Colonic mucosa (tissue), 4 donors: ENCODE data around the gene RNF187. TPM values are rescaled to one million over a fixed set of nuclear protein-coding genes. Genes with fewer than 3 reads are reported as not detected.

Experiments
- DNase-seq: peaks from one replicate; pipeline ENCODE4 v3.0.0-alpha.2; 2020
- H3K27ac ChIP-seq: fragments of 200-600 bp; one replicate; pipeline ENCODE4 v1.8.0; 2021
- H3K27me3 ChIP-seq: fragments of 200-600 bp; one replicate; pipeline ENCODE4 v1.8.0; 2021
- H3K36me3 ChIP-seq: fragments of 200-600 bp; one replicate; pipeline ENCODE4 v1.8.0; 2021
- H3K4me1 ChIP-seq: fragments of 200-600 bp; one replicate; pipeline ENCODE4 v1.8.0; 2021; ENCODE audit warnings: mild to moderate bottlenecking
- H3K4me3 ChIP-seq: fragments of 200-600 bp; one replicate; pipeline ENCODE4 v1.8.0; 2021
- H3K9ac ChIP-seq, 2 donors: one replicate each; pipeline ENCODE4 v1.7.0; 2013; ENCODE audit warnings: control low read depth in 2 of 2, low read depth in 2 of 2, low read length in 2 of 2
- H3K9me3 ChIP-seq: fragments of 200-600 bp; one replicate; pipeline ENCODE4 v1.8.0; 2021
- CTCF ChIP-seq: fragments of 200-600 bp; IDR thresholded peaks from one replicate; pipeline ENCODE4 v1.8.0; 2022; ENCODE audit warnings: antibody characterized with exemption, mild to moderate bottlenecking
- intact Hi-C: fragments of 100-400 bp; cut with DNase I; formaldehyde crosslinking; loops from one replicate; pipeline ENCODE4 v1.14.1; 2022
- total RNA-seq, 2 donors: library from RNA; stranded (reverse); fragmentation: NEBNext Ultra II Directional in 1 of 2; extraction: Animal tissue kit (Norgen Biotek cat#: 25700) in 1 of 2; gene quantifications; one replicate each; pipeline ENCODE4 v1.2.1, GENCODE V29; 2021
- donor health status: healthy.
- donor health status: DM: no; HTN: no; CAD: no.
- donor health status: DM: no; HTN: no; CAD: no.

RNF187 gene
- total RNA-seq, 2 donors from 2014 or later, result 84.5 to 97.5 TPM

- intact Hi-C loops, result no loop called here
These were observed 8.9 kb upstream of the RNF187 start for GRCh38 chr1:228478326-228478725.

GRCh38 chr1:228478912-228479711 lies 8.1 kb upstream of the RNF187 start:
- Histone ChIP-seq H3K4me3 (no peak overlapping the region), H3K4me1 (no peaks in the 10 kb centered on the region), H3K9me3 (no peaks in the 10 kb centered on the region), H3K36me3 (no peaks in the 10 kb centered on the region), H3K9ac (no peak overlapping the region), H3K27me3 (no peaks in the 10 kb centered on the region), H3K27ac (peak overlapping the region; percentile 3)
- TF ChIP-seq CTCF, result no peak
- intact Hi-C loops, result no loop called here
- DNase-seq, result no peak

More at GRCh38 chr1:228478326-228478725, 8.9 kb upstream of the RNF187 start:
- no peaks in the 10 kb centered on the region for H3K27me3 ChIP-seq
- no peak overlapping the region for H3K9ac ChIP-seq
- no peaks in the 10 kb centered on the region for H3K9me3 ChIP-seq
- no peak for DNase-seq
- no peaks in the 10 kb centered on the region for H3K36me3 ChIP-seq
- H3K27ac ChIP-seq, result no peak overlapping the region
- no peak for TF ChIP-seq CTCF
- no peak overlapping the region for H3K4me3 ChIP-seq
- no peaks in the 10 kb centered on the region for H3K4me1 ChIP-seq

DNA sequence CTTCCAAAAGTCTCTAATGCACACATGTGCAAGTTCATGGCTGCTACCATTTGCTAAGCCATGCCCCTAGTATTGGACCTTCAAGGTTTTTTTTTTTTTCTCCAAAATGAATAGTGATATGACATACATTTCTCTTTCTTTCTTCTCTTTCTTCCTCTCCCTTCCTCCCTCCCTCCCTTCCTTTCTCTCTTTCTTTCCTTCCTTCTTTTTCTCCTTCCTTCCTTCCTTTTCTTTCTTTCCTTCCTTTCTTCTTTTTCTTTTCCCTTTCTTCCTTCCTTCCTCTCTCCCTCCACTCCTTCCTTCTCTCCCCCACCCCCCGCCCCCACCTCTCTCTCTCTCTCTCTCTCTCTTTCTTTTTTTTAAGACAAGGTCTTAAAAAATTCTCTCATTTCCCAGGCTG lies 3.4 kb upstream of the RNF187 start:
- H3K4me3 ChIP-seq, result no peak overlapping the region
- no peak for TF ChIP-seq CTCF
- no peaks in the 10 kb centered on the region for H3K36me3 ChIP-seq
- no peaks in the 10 kb centered on the region for H3K27me3 ChIP-seq
- H3K27ac ChIP-seq, result no peak overlapping the region
- peaks cover 4% of the 10 kb centered on the region for H3K4me1 ChIP-seq
- intact Hi-C loops, result no loop called here
- no peaks in the 10 kb centered on the region for H3K9me3 ChIP-seq
- H3K9ac ChIP-seq, result no peak overlapping the region
- no peak for DNase-seq

DNA sequence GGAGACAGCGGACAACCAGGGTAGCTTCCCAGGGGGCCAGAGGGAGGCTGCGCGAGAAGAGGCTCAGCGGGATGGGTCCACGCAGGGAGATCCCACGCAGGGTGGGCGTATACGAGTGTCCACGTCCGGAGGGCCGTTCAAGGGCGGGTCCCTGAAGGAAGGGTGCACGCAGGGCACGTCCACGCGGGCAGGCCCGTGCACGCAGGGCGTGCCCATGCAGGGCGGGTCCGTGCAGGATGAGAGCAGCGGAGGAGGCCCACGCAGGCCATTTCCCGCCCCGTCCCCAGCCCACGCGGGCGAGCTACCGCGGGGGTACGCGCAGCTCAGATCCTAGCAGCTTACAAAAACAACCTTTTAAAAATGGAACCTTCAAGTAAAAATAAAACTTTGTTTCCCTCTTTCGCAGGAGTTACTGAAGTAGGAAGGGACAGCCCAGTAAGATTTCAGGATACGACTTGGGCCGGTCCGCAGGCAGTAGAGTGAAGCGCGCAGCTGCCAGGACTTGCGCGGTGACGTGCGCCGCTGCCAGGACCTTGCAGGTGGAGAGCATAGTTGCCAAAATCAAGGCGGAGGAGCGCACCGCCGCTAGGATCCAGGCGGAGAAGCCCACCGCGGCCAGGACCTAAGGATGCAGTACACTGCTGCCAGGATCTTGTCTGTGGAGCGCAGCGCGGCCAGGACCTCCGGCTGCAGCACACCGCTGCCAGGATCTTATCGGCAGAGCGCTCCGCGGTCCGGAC lies 416 bp upstream of the RNF187 start:
- Histone ChIP-seq H3K4me3 (peak overlapping the region; percentile 61), H3K9ac (peak overlapping the region; percentile 77 to 98), H3K27ac (peak overlapping the region; percentile 94), H3K9me3 (no peaks in the 10 kb centered on the region), H3K36me3 (no peaks in the 10 kb centered on the region), H3K27me3 (no peaks in the 10 kb centered on the region), H3K4me1 (peaks cover 4% of the 10 kb centered on the region)
- intact Hi-C loops, result no loop called here
- TF ChIP-seq CTCF, result no peak
- DNase-seq, result peak; percentile 56

GRCh38 chr1:228488125-228488817 lies 1.1 kb downstream of the RNF187 start:
- DNase-seq, result no peak
- Histone ChIP-seq H3K9me3 (no peaks in the 10 kb centered on the region), H3K4me3 (peak overlapping the region; percentile 61), H3K9ac (peak overlapping the region; percentile 78 to 98), H3K27ac (no peak overlapping the region), H3K27me3 (no peaks in the 10 kb centered on the region), H3K4me1 (peaks cover 4% of the 10 kb centered on the region), H3K36me3 (peaks cover 4% of the 10 kb centered on the region)
- TF ChIP-seq CTCF, result no peak
- intact Hi-C loops, result no loop called here
